HUDEP-2 (cell line): ENCODE data around the gene LRRC41.

Experiments used
- DNase-seq, 76 experiments: peaks; one replicate each; lab custom pipeline; 2025; ENCODE audit not compliant: unreplicated experiment in 76 of 76; lab: John Stamatoyannopoulos, UW

The LRRC41 gene

DNA sequence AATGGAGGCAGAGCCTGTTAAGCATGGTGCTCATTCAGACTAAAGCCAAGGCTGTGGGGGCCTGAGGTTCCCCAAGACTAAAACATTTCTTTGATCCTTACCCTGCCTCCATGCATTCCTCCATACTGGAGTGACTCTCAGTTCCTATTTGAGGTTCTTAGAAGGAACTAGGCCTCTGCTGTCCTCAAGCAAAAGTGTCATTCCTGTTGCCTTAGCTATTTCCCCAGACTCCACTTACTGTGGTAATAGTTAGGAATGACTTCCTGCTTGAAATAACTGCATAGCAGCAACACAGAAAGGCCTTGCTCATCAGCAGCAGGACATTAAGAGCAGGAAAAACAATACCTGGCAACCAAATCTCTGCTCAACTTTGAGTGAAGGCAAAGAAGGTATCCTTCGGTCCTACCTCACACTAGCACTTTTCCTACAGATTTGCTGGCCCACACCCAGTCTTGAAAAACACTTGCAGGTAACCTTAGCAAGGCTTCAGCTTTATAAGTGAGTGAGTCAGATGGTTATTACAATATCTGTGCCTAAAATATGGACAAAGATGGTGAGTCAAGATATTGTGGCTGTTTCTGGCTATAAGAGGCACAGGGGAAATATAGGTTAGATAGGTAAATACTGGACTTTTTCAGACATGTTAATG lies 14.8 kb downstream of the LRRC41 start:
- no peak for DNase-seq

DNA sequence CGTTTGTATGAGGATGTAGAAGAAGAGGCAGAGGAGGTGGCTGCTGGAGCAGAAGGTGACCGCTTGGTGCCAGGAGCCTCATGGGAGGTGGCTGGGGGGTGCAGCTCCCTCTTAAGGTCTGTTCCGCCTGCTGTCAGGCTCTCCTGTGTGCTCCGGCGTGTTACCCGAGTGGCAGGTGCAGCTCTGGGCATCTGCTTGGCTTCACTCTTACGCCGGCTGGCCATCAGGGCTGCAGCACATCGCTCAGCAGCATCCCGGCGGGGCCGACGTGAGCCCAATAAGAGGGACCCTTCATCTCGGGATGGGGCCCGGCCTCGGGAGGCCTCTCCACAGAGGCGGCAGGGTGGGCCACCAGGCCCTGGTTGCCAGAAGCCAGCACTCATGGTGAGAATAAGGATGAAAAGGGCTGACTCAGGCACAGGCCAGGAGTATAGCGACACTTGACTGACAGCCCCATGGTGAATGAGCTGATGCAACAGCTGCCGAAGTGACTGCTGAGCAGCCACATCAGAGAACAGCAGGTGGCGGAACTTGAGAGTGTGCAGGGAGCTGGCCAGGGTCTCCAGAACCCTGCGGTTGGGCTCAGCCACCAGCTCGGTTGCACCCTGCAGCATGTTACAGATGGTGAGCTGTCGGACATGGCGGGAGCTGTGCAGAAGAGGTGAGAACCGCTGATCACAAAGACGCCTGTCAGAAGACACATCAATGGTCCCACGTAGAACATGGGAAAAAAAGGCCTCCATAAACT lies 17.5 kb downstream of the LRRC41 start:
- DNase-seq = no peak

DNA sequence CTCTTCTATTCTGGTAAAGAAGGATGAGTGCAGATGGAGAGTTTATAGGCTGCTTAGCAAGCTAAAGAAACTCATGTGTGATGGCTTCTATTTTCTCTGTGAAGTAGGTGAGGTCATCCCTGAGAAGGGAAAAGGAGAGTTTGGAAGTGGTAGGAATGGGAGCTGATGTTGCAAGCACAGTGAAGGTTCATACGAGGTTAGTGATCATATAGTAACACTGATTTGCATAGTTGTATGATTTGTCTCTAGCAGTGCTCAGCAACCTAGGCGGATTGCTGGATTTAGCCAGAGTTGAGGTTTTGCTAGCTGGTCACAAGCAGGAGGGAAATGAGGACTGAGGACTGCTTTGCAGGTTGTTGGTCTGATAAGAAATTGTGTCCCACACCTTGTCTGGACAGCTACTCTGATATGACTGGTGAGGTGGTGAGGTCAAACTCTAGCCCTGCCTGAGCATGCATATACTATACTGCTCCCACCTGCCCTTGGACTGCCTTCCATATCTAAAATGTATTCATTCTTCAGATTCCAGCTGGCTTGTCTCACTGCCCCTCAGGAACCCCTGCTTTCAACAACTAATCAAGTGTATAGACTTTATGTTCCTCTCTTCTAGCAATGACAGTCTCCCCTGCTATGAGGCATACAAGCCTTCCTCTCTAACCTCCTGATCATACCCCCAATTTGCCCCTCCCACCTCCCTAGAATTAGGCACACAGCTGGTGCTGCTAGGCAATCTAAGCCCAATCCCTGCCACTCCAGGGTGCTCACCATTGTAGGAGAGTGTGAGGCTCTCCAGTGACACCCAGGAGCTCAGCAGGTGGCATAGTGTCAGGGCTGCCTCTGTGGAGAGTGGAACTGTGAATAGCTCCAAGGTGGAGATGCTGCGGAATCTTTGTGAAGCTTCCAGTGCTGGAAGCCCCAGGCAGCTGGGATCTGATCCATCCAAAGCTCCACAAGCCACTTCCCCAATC lies 18.5 kb downstream of the LRRC41 start:
- no peak for DNase-seq

DNA sequence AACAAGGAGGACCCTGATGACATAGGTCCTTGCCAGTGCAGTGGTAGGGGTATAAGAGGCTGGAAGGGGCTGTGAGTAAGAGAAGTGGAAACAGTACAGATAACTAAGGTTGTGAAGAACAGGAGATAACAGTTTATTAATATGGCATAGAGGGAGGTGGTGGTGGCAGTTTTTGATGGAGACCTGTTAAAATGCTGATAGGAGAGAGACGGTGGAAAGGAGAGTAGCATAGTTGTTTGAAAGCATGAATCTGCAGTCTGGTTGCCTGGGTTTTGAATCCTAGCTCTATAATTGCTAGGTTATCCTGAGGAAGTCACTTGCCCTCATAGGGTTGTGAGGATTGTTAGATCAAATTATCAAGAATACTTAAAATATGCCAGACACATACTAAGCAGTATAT lies 19.4 kb downstream of the LRRC41 start:
- DNase-seq = peak in 3 of 76 experiments; percentile 17 to 20 (median 17)

DNA sequence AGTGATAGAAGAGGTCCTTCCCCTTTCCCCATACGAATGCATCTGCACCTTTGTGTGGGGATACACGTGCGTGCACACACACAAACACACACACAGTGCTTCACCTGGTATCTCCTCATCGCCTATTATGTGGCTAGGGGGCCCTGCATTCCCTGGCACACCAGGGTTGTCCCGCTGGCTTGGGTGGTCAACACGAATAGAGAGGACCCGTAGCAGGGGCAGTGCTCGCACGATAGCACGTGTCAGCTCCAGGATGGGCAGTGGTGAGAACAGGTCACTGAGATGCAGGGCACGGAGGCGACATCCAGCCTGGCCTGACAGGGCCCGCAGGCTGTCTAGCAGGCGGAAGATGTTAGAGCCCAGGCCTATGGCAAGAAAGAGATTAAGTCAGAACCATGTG lies 22.4 kb downstream of the LRRC41 start:
- no peak for DNase-seq

DNA sequence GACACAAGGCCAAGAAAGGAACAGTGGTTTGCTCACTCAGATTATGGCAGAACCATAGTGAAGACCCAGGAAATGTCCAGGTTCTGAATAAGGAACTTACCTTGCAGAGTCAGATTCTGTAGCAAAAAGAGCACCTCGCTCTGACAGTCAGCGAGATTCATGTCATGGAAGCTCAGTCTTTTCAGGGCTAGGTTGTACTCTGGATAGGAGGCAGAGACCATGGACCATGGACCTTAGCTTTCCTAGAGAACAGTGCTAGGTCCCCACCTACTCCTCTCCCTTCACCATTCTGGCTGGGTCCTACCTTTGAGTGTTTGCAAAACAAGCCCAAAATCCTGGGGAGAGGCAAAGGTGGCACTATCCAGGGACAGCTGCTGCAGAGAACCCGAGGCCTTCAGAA lies 23.3 kb downstream of the LRRC41 start:
- DNase-seq = no peak

DNA sequence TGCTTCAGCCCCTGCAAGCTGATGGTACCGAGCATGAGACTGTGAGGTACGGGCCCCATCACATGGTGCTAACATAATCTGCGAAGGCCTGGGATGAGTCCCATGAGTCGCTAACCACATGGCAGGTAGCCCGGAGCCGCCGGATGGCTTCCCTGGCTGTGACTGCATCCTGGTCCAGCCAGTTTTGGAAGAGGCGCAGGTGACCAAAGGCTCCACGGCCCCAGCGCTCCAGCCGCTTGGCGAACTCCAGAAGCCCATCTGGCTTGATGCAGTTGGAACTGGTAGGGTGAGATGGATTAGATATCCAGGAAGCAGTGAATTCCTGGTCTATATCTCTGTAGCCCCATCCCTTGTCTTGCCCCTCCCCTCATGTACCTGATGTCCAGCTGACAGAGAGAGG lies 24.6 kb downstream of the LRRC41 start:
- no peak for DNase-seq

DNA sequence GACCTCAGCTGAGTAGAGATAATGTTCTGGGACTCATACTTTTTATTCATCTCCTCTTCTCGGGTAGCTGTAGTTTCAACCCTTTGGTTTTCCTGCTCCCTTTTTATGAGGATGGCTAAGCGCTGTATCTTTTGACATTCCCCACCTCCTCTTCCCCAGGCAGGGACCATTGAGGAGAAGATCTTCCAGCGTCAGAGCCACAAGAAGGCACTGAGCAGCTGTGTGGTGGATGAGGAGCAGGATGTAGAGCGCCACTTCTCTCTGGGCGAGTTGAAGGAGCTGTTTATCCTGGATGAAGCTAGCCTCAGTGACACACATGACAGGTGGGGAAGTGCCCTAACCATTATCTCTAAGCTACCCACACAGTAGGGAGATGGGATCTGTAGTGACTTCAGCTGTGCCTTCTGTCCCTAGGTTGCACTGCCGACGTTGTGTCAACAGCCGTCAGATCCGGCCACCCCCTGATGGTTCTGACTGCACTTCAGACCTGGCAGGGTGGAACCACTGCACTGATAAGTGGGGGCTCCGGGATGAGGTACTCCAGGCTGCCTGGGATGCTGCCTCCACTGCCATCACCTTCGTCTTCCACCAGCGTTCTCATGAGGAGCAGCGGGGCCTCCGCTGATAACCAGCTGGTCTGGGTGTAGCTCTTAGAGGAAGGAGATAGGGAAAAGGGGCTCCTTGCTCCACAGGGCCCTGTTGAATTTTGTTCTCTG lies 25.6 kb downstream of the LRRC41 start:
- peak in 33 of 76 experiments; percentile 5 to 72 (median 28) for DNase-seq

DNA sequence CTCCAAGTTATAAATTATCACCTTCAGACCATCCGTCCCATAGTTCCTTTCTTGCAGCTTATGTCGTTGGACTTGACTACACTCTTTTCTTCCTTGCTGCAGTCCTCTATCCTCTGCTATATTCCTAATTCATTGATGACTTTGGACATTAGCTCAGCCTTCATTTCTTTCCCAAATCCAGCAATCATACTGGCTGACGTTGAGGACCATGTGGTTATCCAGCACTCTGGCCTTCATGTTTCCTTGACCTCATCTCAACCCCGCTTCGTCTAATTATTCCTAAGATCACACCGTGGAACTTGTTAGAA lies 28.4 kb downstream of the LRRC41 start:
- no peak for DNase-seq

DNA sequence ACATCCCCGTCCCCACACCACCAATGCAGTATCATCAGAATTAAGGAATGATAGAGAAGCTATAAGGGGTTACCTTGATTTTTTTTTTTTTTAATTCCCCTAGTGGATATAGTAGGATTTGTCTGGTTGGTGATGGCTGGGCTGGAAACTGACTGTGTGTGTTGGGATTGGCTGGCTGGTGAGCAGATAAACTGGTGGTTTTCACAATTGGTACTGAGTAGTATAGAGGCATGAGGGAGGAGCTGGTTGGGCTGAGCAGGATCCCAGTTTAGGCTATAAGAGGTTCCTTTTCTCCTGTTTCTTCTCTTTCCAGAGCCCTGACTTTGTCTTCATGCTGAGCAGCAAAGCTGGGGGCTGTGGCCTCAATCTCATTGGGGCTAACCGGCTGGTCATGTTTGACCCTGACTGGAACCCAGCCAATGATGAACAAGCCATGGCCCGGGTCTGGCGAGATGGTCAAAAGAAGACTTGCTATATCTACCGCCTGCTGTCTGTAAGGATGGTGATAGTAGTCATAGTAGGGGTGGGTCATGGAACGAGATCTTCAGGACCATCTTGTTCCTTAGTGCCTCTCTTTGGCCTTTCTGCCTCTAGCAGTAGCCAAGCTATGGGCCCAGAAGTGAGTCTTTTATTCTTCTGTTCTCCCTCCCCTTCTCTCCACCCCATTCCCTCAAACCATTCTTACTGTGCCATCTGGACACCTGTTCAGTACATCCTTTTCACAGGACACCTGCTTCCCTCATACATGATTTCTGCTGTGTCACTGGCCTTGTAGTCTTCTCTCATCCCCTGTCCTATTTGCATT lies 29.0 kb downstream of the LRRC41 start:
- no peak for DNase-seq

DNA sequence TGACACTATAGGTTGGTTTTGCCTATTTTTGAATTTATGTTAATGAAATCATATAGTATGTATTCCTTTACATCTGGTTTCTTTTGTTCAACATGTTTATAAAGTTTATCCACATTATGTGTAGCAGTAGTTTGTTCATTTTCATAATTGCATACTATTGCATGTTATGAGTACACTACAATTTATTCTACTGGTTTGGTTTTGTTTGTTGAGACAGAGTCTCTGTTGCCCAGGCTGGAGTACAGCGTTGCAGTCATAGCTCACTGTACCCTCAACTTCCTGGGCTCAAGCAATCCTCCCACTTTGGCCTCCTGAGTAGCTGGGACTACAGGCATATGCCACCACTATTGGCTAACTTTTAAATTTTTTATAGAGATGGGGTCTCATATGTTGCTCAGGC lies 34.8 kb downstream of the LRRC41 start:
- no peak for DNase-seq

DNA sequence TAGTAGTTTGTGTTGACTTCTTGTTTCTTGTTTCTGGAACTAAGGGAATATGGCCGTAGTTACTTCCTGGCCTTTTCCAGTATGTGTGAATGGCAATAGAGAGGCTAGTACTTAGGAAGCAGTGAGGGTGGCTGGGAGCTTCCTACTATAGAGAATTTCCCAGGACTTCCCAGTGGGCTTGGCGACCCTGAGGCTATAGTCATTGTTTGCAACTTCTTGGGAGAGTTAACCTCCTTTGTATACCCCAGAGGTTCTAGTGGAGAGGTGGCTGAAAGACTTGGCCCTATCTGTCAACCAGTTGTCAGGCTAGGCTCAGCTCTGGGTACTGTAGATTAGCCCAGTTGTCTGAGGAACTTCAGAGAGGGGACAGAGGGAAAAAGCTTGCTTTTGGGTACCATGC lies 40.3 kb downstream of the LRRC41 start:
- DNase-seq = no peak

DNA sequence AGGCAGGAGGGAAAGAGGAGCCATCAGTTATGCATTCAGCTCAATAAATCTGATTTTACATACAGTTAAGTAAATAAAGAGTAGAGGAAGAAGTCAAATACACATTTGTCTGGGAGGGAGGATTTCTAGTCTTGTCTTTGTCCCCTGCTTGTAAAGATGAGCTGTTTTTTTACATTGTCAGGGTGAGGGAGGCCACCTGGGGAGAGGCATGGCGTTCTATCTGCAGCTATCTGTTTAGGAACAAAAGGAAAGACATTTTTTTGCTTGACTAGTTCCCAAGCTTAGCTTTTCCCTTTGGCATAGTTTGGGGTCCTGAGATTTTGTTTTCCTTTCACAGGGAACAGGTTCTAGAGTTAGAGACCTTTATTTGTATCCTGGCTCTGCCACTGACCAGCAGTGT lies 40.9 kb downstream of the LRRC41 start:
- DNase-seq = no peak

DNA sequence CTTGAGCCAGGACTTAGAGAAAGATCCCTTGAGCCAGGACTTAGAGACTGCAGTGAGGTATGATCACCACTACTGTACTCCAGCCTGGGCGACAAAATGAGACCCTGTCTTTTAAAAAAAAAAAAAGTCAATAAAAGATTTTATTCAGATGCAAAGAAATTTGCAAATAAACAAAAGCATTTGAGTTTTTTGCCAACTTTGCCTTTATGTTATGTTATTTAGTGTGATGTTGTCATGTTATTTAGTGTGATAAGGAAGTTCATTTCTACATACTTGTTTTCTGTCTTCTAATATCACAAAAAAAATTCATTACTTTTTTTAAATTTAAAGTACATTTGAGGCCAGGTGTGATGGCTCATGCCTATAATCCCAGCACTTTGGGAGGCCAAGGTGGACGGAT lies 46.9 kb downstream of the LRRC41 start:
- DNase-seq = no peak

DNA sequence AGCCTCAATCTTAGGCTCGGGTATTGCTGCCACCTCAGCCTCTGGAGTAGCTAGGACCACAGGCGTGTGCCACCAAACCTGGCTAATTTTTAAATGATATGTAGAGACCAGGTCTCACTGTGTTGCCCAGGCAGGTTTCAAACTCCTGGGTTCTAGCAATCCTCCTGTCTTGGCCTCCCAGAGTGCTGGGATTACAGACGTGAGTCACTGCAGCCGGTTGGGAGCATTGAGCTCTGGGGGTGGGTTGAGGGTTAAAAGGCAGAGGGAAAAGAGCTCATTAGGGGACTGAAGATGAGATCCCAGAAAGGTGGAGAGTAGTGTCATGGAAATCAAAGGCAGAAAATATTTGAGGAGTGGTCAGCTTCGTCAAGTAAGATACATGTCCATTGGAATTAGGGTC lies 48.7 kb downstream of the LRRC41 start:
- DNase-seq = no peak

DNA sequence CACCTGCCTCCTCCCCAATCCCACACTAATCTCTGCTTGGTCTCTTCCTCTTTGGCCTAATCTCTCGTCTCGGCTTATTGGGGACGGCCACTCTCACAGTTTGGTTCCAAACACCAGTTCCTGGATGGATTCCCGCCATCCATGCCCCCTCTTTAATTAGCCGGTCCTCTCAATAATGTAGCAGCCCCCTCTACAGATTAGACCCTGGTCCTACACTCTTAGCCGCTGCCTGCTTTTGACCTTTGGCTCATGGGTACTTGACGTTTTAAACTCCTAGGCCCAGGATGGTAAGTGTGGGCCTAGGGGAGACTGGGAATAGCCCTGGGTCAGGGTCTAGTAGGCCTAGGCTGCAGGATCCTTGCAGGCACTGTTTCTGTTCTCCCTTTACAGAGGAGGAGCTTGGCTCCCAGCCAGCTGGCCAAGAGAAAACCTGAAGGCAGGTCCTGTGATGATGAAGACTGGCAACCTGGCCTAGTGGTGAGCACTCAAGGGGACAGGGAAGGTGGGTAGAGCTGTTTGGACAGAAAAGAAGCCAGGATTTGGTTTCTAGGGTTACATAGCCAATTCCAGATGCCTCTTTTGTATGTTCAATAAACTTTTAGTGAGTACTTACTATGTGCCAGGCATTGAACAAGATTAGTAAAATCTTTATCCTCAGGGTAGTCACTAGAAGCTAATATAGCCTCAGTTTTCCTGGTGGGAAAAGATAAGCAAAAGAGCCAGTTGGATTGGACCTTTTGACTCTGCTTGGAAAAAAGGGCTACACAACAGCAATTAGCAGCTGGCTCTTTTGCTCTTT lies 55.1 kb downstream of the LRRC41 start:
- DNase-seq = peak in 72 of 76 experiments; percentile 11 to 77 (median 59)

DNA sequence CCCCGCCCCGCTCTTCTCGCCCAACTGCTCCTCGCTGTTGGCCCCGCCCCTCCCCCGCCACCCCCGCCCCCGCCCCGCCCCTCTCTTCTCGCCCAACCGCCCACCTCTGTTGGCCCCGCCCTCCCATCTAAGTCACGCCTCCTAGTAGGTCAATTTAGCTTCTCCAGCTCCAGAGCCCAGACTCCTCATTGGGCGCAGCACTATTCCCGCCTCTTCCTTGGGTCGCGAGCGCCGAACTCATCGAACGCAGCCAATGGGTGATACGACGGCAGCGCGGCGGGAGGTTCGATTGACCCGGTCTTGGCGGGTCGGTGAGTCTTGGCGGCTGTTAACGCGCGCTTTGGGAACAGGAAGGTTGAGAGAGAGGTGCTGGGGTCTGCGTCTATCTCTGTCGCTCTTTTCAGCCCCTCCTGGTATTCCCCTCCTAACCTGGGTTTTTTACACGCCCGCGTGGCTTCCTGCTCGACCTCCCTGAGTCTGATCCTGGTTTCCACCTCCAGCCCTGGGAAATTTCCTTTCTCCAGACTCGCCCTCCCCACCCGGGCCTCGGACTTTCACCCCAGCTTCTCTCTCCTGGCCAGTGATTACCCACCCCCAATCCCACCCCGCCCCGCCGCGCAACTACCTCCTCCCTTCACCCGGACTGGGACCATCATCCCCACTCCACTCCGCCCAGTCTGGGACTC lies 55.8 kb downstream of the LRRC41 start, which contains the start of gene RAD54L:
Gene RAD54L, plus strand, starts transcription at position 328 of the 686 bp plus-strand sequence. CDS start 643 bp downstream, outside the sequence.
- DNase-seq = peak; percentile 61 to 100 (median 97)
